DND-41 (cell line): Measurements from ENCODE around the gene HSPG2.

Experiments used
- ATAC-seq: fragments of 200-7000 bp; cut with Tn5 transposase; 3 replicates; pipeline ENCODE4 v1.9.1; 2021; ENCODE audit warnings: low read depth; ENCODE audit not compliant: insufficient read depth
- DNase-seq: peaks from one replicate; pipeline ENCODE4 v3.0.0-alpha.2; 2020
- H2AFZ ChIP-seq: 2 replicates; pipeline ENCODE4 v1.6.0; 2012; ENCODE audit warnings: low read depth, low read length
- H3K27ac ChIP-seq: 2 replicates; pipeline ENCODE4 v1.5.1; 2012; ENCODE audit warnings: low read length, inconsistent platforms
- H3K27me3 ChIP-seq: fragments of 200-600 bp; sonication (generic); 2 replicates; pipeline ENCODE4 v1.6.0; 2012; ENCODE audit warnings: low read length, mild to moderate bottlenecking, inconsistent platforms; ENCODE audit not compliant: insufficient read depth, poor library complexity
- H3K36me3 ChIP-seq: 2 replicates; pipeline ENCODE4 v1.5.1; 2012; ENCODE audit warnings: low read length, inconsistent platforms; ENCODE audit not compliant: insufficient read depth
- H3K4me1 ChIP-seq: 2 replicates; pipeline ENCODE4 v1.5.1; 2012; ENCODE audit warnings: mild to moderate bottlenecking, low read length; ENCODE audit not compliant: insufficient read depth
- H3K4me2 ChIP-seq: 2 replicates; pipeline ENCODE4 v1.6.0; 2012; ENCODE audit warnings: mild to moderate bottlenecking, moderate library complexity, low read length, inconsistent platforms; ENCODE audit not compliant: insufficient read depth
- H3K4me3 ChIP-seq, 2 experiments: fragments of 200-600 bp in 1 of 2; shearing (Covaris generic) in 1 of 2; 2 replicates each; pipeline ENCODE4 v1.5.1; 2012 to 2016; ENCODE audit warnings: inconsistent platforms in 2 of 2, low read length in 2 of 2, mild to moderate bottlenecking in 2 of 2, low read depth in 1 of 2, moderate library complexity in 1 of 2
- H3K79me2 ChIP-seq: 2 replicates; pipeline ENCODE4 v1.6.0; 2012; ENCODE audit warnings: low read length, inconsistent platforms; ENCODE audit not compliant: insufficient read depth
- H3K9ac ChIP-seq: 2 replicates; pipeline ENCODE4 v1.6.0; 2012; ENCODE audit warnings: low read depth, mild to moderate bottlenecking, inconsistent platforms, low read length, moderate library complexity
- H3K9me3 ChIP-seq: 2 replicates; pipeline ENCODE4 v1.5.1; 2012; ENCODE audit warnings: low read length, moderate library complexity, mild to moderate bottlenecking, inconsistent platforms; ENCODE audit not compliant: insufficient read depth, severe bottlenecking
- H4K20me1 ChIP-seq: 2 replicates; pipeline ENCODE4 v1.6.0; 2012; ENCODE audit warnings: low read length; ENCODE audit not compliant: insufficient read depth
- CTCF ChIP-seq: IDR thresholded peaks from 2 replicates; pipeline ENCODE4 v1.5.1; 2012; ENCODE audit warnings: borderline replicate concordance, low read length, moderate library complexity, mild to moderate bottlenecking; ENCODE audit not compliant: poor library complexity, severe bottlenecking; ENCODE audit errors: extremely low read depth
- EZH2 ChIP-seq: IDR thresholded peaks from 3 replicates; pipeline ENCODE4 v1.6.1; 2012; ENCODE audit warnings: borderline replicate concordance, low read depth, mild to moderate bottlenecking, moderate library complexity, low read length, inconsistent platforms; ENCODE audit not compliant: severe bottlenecking

The HSPG2 gene

GRCh38 chr1:21774835-21775549 lies 162.1 kb downstream of the HSPG2 start:
- H3K9me3 ChIP-seq, result no peaks in the 10 kb centered on the region
- H3K4me2 ChIP-seq, result no peak overlapping the region
- H4K20me1 ChIP-seq, result peaks cover 59% of the 10 kb centered on the region
- ATAC-seq (no peak), DNase-seq (no peak)
- no peak overlapping the region for H2AFZ ChIP-seq
- no peak overlapping the region for H3K9ac ChIP-seq
- H3K4me3 ChIP-seq, result no peak overlapping the region
- H3K27ac ChIP-seq, result no peak overlapping the region
- no peaks in the 10 kb centered on the region for H3K27me3 ChIP-seq
- H3K36me3 ChIP-seq, result 0 out of 2 replicates have a peak, but pooled peaks cover 14% of the 10 kb centered on the region
- peaks cover 98% of the 10 kb centered on the region for H3K79me2 ChIP-seq
- peaks cover 4% of the 10 kb centered on the region for H3K4me1 ChIP-seq
- TF ChIP-seq CTCF, result no peak
- TF ChIP-seq EZH2, result no peak

- TF ChIP-seq EZH2, result no peak
- no peak for TF ChIP-seq CTCF
- no peak overlapping the region for H3K9ac ChIP-seq
- 0 out of 2 replicates have a peak, but pooled peaks cover 14% of the 10 kb centered on the region for H3K36me3 ChIP-seq
- ATAC-seq (no peak), DNase-seq (no peak)
- peaks cover 67% of the 10 kb centered on the region for H4K20me1 ChIP-seq
- H3K4me1 ChIP-seq, result no peaks in the 10 kb centered on the region
- peaks cover 98% of the 10 kb centered on the region for H3K79me2 ChIP-seq
- no peaks in the 10 kb centered on the region for H3K27me3 ChIP-seq
- no peak overlapping the region for H3K27ac ChIP-seq
- H3K9me3 ChIP-seq, result no peaks in the 10 kb centered on the region
- H3K4me3 ChIP-seq, result no peak overlapping the region
- no peak overlapping the region for H3K4me2 ChIP-seq
- no peak overlapping the region for H2AFZ ChIP-seq
Observed at GRCh38 chr1:21773585-21773984, 163.5 kb downstream of the HSPG2 start.
